MG63 (cell line): ENCODE data around the gene KLHL3. TPM values are rescaled to one million over a fixed set of nuclear protein-coding genes. Genes with fewer than 3 reads are reported as not detected.

Experiments used
- DNase-seq: peaks from one replicate; pipeline ENCODE4 v3.0.0-alpha.2; 2020
- H3K27me3 ChIP-seq: fragments of 250-450 bp; sonication (Bioruptor Pico); 2 replicates; pipeline ENCODE4 v1.5.1; 2020; ENCODE audit warnings: mild to moderate bottlenecking, moderate library complexity
- H3K36me3 ChIP-seq: fragments of 250-450 bp; sonication (Bioruptor Pico); 2 replicates; pipeline ENCODE4 v1.5.1; 2020; ENCODE audit warnings: mild to moderate bottlenecking, moderate library complexity
- H3K4me3 ChIP-seq: fragments of 250-450 bp; sonication (Bioruptor Pico); 2 replicates; pipeline ENCODE4 v1.5.1; 2020; ENCODE audit warnings: mild to moderate bottlenecking, moderate library complexity
- H3K9me3 ChIP-seq: fragments of 250-450 bp; sonication (Bioruptor Pico); 2 replicates; pipeline ENCODE4 v1.5.1; 2020; ENCODE audit warnings: mild to moderate bottlenecking, moderate library complexity
- total RNA-seq: library from RNA; depleted of rRNA; stranded (reverse); fragments of >200 nt; shearing (Covaris generic); gene quantifications from 2 replicates; pipeline ENCODE4 v1.2.3, GENCODE V29; 2014; ENCODE audit warnings: low replicate concordance

Gene KLHL3
- total RNA-seq, 1 experiment from 2014 or later: 0.82 TPM

DNA sequence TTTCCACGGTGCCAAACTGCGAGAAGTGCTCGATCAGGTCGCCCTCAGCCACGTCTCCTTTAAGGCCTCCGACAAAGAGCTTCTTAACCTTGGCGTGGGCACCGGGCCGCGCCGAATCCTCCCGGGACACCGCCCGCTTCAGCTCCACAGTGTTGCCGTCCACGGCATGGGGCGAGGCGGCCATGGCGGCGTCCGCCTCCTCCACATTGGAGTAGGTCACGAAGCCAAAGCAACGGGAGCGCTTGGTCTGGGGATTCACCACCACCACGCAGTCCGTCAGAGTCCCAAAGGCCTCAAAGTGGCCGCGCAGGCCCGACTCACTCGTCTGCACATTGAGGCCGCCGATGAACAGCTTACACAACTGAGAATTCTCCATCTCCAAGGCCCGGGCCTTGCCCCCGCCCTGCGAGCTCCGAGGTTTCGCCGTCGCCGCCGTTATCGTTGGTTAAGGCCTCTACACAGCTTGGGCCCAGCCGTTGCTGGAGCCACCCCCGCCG, 17.9 kb upstream of the KLHL3 start:
- no peak for DNase-seq
- peaks cover 44% of the 10 kb centered on the region for H3K36me3 ChIP-seq
- H3K9me3 ChIP-seq: no peaks in the 10 kb centered on the region
- H3K4me3 ChIP-seq: peak overlapping the region; percentile 83
- H3K27me3 ChIP-seq: no peaks in the 10 kb centered on the region

DNA sequence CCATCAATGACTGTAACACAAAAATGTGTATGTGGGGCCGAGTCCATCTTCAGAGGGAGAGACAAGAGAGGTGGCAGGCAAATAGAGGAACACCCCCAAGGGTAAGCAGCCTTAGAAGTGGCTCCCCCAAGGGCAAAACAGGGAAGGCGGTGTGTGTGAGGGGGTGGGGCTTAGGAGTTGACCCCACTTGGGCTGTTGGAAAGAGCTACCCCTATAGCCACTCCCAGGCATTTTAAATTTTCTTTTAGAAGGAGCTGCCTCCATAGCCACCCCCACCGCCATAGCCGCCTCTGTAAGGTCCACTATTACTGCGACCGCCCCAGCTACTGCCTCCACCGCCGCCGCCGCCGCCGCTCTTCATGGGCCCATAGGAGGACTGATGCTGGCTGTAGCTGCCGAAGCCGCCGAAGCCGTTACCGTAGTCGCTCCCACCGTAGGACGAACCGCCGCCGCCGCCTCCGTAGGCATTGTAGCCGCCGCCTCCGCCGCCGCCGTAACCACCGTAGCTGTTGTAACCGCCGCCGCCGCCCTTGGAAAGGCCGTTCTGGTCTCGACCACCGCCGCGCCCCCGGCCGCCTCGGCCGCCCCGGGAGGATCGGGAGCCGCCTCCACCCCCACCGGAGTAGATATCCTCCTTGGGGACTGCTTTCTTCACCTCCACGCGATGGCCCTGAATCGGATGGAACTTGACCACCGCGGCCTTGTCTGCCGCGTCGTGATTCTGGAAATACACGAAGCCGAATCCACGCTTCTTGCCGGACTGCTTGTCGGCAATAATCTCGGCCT, 17.2 kb upstream of the KLHL3 start:
- Histone ChIP-seq H3K36me3 (peaks cover 44% of the 10 kb centered on the region), H3K9me3 (no peaks in the 10 kb centered on the region), H3K27me3 (no peaks in the 10 kb centered on the region), H3K4me3 (peak overlapping the region; percentile 83)
- peak; percentile 35 for DNase-seq

DNA sequence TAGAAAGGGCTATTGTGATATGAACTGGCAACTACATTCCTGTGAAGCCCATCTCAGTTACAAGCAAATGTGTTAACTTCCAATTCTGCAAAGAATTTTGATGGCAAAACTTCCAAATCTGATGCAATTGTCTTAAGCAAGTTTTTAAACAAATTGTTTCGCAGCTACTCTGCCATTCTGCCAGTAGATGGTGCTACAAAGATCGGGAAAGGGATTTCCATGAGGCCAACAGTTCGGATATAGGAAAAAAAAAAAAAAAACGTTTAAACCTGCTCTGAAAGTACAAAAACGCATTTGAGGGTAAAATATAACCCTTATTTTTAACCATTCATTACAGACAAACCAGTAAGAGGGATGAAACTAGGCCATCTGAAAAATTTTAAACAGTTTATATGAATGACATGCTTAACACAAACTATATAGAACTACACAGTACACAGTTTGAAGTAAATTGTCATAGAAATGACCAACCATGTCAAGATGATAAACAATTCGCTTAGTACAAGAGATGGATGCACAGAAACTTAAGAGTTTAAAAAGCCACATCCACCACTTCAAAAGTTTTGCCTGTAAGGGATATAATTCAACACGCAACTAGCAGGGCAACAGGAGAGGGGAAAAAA, 16.1 kb upstream of the KLHL3 start:
- H3K9me3 ChIP-seq: no peaks in the 10 kb centered on the region
- H3K4me3 ChIP-seq: peak overlapping the region; percentile 83
- peak; percentile 39 for DNase-seq
- H3K36me3 ChIP-seq: peaks cover 44% of the 10 kb centered on the region
- no peaks in the 10 kb centered on the region for H3K27me3 ChIP-seq

DNA sequence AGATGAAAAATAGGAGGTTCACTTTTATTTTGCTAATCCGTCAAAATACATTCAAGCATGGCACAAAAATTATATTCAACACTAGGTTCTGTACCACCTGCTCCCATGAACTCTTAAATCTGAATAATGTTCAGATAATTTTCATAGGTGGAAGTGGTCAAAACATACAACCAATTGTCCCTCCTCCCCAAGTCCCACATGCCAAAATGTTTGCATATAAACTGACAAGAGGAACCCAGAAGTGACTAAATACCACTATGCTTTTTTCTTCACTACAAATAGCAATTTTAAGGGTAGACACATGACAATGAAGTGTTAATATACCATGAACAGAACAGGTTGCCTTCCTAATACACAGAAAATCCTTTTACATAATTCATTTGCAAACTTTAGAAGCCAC, 14.5 kb upstream of the KLHL3 start:
- Histone ChIP-seq H3K9me3 (no peaks in the 10 kb centered on the region), H3K27me3 (no peaks in the 10 kb centered on the region), H3K36me3 (peaks cover 44% of the 10 kb centered on the region), H3K4me3 (no peak overlapping the region)
- DNase-seq: no peak

DNA sequence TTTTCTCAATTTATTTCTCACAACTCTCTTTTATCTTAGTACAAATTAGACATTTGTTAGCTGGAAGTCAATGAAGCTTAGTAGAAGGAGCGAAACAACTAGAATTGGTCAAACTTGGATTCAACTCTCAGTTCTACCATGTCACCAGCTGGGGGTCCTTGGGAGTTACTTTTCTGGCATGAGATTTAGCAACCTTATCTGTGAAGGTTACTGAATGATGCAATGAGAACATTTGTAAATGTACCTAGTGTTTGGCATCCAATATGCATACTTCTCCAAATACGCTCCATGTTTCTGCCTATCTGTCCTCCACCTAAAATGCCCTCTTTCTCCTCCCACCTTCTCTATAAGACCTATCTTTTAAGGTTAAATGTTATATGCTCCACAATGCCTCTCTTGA, 12.0 kb upstream of the KLHL3 start:
- H3K9me3 ChIP-seq: no peaks in the 10 kb centered on the region
- no peak for DNase-seq
- no peaks in the 10 kb centered on the region for H3K27me3 ChIP-seq
- peaks cover 32% of the 10 kb centered on the region for H3K36me3 ChIP-seq
- H3K4me3 ChIP-seq: no peak overlapping the region

DNA sequence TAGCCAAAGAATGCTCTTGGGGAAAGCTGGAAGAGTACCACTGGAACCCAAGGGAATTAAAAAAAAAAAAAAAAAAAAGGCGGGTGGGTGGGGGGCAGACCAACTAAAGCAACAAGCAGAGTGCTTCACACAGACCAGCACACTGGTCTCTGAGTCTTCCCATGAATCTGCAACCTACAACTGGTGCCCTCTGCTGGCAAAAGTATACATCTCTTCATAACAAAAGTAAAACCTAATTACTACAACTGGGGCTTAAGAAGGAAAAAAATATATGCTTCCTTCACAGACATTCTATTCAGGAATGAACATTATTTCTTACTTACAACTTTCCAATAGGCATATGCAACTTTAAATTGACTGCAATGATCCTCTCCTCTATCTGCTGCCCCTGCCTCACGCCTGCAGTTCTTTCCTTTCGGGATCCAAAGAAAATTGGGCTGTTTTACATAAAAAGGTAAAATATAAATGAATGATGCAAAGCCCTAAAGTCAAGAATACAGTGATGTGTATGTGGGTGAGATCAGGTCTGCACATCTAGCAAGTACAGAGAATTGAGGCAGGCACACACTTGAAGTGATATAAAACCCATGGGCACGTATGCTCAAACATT, 7.2 kb upstream of the KLHL3 start:
- peak; percentile 36 for DNase-seq

DNA sequence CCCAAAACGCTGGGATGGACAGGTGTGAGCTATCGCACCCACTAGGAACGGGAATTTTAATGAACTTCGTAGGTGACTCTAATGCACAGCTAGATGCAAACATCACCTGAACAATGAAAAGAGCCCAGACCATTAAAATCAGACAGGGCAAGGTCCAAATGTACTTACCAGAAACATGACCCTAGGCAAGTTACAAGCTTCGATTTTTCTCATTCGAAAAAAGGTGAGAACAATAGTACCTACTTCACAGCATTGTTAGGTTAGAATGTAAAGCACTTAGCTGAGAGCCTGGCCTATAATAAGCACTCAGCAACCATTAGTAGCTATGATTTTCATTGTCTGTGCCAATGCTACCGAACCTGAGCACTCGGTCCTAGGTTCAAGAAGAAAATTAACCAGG, 5.8 kb upstream of the KLHL3 start:
- no peak for DNase-seq
- H3K4me3 ChIP-seq: no peak overlapping the region
- 0 out of 2 replicates have a peak, but pooled peaks cover 5% of the 10 kb centered on the region for H3K9me3 ChIP-seq
- H3K27me3 ChIP-seq: no peaks in the 10 kb centered on the region
- no peaks in the 10 kb centered on the region for H3K36me3 ChIP-seq

More for the DNA sequence above, 7.2 kb upstream of the KLHL3 start:
- H3K36me3 ChIP-seq: no peaks in the 10 kb centered on the region
- H3K27me3 ChIP-seq: no peaks in the 10 kb centered on the region
- 0 out of 2 replicates have a peak, but pooled peaks cover 1% of the 10 kb centered on the region for H3K9me3 ChIP-seq
- no peak overlapping the region for H3K4me3 ChIP-seq

DNA sequence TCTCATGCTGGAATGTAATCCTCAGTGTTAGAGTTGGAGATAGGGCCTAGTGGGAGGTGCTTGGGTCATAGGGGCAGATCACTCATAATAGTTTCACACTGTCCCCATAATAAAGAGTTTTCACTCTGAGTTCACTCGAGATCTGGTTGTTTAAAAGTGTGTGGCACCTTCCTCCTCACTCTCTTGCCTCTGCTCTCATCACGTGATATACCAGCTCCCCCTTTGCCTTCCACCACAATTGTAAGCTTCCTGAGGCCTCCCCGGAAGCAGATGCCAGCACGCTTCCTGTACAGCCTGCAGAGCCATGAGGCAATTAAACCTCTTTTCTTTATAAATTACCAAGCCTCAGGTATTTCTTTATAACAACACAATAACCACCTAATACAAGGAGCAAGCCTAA, 3.8 kb upstream of the KLHL3 start:
- Histone ChIP-seq H3K9me3 (0 out of 2 replicates have a peak, but pooled peaks cover 5% of the 10 kb centered on the region), H3K27me3 (no peaks in the 10 kb centered on the region), H3K36me3 (no peaks in the 10 kb centered on the region), H3K4me3 (no peak overlapping the region)
- DNase-seq: no peak

DNA sequence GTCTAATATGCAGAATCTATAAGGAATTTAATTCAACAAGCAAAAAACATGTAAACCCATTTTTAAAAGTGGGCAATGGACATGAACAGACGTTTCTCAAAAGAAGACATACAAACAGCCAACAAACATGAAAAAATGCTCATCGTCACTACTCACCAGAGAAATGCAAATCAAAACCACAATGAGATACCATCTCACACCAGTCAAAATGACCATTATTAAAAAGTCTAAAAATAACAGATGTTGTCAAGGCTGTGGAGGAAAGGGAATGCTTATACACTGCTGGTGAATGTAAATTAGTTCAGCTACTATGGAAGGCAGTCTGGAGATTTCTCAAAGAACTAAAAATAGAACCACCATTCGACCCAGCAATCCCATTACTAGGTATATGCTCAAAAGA, 3.1 kb upstream of the KLHL3 start:
- Histone ChIP-seq H3K9me3 (0 out of 2 replicates have a peak, but pooled peaks cover 5% of the 10 kb centered on the region), H3K4me3 (no peak overlapping the region), H3K36me3 (no peaks in the 10 kb centered on the region), H3K27me3 (no peaks in the 10 kb centered on the region)
- DNase-seq: no peak

DNA sequence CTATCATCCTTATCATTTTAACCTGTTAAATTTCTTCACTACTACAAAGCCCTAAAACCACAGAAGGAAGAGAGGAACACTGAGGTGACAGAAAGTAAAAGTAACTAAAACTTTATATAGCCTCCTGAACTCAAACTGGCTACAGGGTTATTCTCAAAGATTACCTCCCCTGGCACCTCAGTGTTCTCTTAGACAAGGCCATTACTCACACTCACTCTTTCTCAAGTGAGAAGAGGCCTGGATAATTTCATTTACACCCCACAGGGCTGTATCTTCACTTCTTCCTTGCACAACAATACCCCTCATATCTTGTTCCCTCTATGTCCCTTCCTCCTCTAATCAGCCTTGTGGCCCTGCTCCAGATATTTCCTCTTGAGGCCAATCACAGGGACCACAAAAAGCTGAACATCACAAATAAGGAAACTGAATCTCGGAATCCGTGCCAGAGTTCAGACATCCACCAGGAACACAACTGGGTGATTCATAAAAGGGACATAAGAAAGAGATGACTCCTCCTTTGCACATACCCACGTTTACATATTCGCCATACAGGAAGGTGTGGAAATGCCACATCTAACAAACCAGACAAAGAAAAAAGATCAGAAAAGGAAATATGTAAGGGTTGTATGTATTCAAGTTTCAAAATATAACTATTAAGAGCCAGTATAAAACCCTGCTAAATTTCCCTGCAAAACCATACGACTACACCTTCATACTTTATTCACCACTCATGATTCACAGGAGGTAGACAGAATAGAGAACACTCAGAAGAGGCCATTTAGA, 1.7 kb upstream of the KLHL3 start:
- Histone ChIP-seq H3K9me3 (0 out of 2 replicates have a peak, but pooled peaks cover 5% of the 10 kb centered on the region), H3K27me3 (no peaks in the 10 kb centered on the region), H3K36me3 (no peaks in the 10 kb centered on the region), H3K4me3 (no peak overlapping the region)
- DNase-seq: no peak

DNA sequence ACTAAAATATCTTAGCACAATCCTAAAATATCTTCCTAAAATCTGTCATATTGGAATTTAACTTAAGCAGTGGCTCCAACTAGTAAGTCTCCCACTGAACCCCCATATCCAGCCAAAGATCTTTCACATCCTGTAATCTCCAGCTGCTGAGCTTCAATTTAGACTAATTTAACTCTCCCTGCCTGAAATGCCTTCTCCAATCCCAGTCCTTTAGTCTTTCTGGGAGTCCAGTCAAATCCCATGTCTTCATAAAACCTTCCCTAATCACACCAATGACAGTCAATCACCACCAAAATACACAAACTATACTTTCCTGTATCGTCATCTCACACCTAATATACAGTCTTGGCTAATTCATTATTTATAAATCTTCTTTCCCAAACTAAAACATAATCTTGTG, 607 bp upstream of the KLHL3 start:
- Histone ChIP-seq H3K36me3 (no peaks in the 10 kb centered on the region), H3K9me3 (0 out of 2 replicates have a peak, but pooled peaks cover 5% of the 10 kb centered on the region), H3K4me3 (no peak overlapping the region), H3K27me3 (no peaks in the 10 kb centered on the region)
- no peak for DNase-seq

DNA sequence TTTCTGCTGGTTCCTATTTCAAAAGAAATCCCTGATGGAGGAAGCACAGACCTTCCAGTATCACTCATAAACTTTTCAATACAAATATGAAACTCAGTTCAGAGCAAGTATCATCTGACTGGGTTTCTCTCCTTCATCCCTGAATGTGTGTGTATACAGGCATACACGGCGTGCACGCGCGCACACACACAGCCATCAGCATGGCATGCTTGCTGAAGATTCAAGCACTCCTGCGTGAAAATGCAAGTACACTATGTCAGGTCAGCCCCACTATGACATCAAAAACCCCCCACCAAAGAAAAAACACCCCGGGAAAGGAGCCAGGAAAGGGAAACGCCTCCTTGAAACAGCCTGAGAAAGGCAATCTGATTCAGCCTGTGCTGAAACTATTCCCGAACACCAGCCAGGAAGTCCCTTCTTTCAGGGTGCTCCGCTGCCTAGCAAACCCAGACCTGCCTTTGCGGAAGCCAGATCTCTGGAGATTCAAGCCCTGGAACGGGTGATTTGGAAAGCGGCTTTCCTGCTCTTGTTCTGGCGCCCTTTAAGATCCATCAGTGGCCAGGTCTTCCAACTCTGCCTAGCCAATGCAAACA, 831 bp downstream of the KLHL3 start:
- no peaks in the 10 kb centered on the region for H3K27me3 ChIP-seq
- DNase-seq: no peak
- no peaks in the 10 kb centered on the region for H3K36me3 ChIP-seq
- 0 out of 2 replicates have a peak, but pooled peaks cover 5% of the 10 kb centered on the region for H3K9me3 ChIP-seq
- H3K4me3 ChIP-seq: no peak overlapping the region

DNA sequence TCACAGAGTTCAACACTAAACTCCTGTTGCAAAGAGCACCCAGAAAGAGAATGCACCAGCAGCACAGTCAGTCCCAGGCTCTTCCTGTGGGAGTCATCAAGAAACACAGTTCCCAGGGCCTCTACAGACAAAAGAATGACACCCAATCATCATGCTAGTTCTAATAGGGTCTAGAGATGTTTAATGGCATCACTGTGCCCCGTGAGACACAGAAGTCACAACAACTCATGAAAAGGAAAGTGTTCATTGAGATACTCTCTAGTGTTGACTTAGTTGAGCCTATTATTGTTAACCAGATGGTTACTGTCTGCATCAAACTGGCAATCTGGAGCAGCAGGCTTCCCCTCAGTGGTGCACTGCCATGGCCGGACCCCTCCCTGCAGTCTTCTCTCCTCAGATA, 1.6 kb downstream of the KLHL3 start:
- Histone ChIP-seq H3K9me3 (0 out of 2 replicates have a peak, but pooled peaks cover 5% of the 10 kb centered on the region), H3K36me3 (no peaks in the 10 kb centered on the region), H3K27me3 (no peaks in the 10 kb centered on the region), H3K4me3 (no peak overlapping the region)
- no peak for DNase-seq

DNA sequence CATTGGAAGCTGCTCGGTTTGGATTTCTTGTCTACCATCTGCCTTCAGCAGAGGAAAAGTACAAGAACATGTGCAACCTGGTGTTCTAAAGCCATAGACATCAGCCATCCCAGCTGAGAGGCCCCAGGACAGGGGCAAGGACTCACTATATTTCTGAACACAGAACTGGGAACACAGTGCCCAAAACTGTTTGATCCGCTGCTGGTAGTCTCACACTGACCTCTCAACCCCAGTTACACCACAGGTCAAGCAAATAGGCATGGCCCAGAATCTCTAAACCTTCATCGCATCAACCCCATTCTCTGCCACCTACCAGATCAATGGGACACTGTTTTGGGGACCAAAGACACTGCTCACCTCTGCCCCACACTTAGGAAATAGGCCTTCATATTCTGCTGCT, 2.0 kb downstream of the KLHL3 start:
- 0 out of 2 replicates have a peak, but pooled peaks cover 5% of the 10 kb centered on the region for H3K9me3 ChIP-seq
- H3K36me3 ChIP-seq: no peaks in the 10 kb centered on the region
- H3K27me3 ChIP-seq: no peaks in the 10 kb centered on the region
- H3K4me3 ChIP-seq: no peak overlapping the region
- DNase-seq: no peak

DNA sequence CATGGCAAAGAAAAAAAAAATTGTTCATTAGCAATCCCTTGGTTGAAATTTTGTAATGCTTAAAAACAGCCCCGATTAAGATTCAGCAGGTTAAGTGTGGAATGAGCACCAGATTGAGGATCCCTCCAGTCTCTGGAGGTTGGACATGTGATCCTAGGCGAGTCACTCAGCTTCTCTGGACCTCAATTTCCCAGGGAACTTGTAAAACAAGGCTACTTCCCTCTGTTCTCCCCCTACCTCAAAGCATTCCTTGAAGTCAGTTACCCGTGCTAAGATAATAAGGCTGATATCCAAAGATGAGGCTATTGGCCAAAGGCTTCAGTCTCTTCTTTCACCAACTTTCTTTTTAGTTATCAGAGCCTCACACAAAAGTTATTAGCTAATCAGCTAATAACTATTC, 2.9 kb downstream of the KLHL3 start:
- Histone ChIP-seq H3K4me3 (no peak overlapping the region), H3K36me3 (no peaks in the 10 kb centered on the region), H3K27me3 (no peaks in the 10 kb centered on the region), H3K9me3 (0 out of 2 replicates have a peak, but pooled peaks cover 2% of the 10 kb centered on the region)
- DNase-seq: no peak

DNA sequence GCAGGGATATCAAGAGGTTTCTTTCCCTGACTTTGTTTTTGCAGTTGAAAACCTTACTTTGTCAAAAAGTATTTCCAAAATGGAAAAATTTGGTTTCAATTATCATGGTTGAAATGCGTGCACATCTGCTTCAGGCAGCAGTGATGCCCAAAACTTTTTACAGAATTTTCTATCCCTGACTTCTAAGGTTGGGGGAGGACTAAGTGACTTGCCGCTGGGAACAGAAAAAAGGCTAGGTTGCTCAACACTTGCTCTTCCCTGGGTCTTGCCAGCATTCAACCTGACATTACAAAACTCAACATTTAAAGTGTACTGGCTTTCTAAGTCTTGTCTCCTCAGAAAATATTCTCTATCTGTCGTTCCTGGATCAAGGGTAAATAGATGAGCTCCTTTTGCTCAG, 4.7 kb downstream of the KLHL3 start:
- H3K9me3 ChIP-seq: no peaks in the 10 kb centered on the region
- H3K27me3 ChIP-seq: no peaks in the 10 kb centered on the region
- H3K36me3 ChIP-seq: no peaks in the 10 kb centered on the region
- H3K4me3 ChIP-seq: no peak overlapping the region
- DNase-seq: no peak
